HCT116 (cell line): ENCODE data around the gene SIL1. TPM values are rescaled to one million over a fixed set of nuclear protein-coding genes. Genes with fewer than 3 reads are reported as not detected.
"Not testable (repeated sequence)": the region's sequence is repeated elsewhere in the genome, so short reads cannot be mapped to it uniquely, and the experiment has no call there.

Source experiments
- ATAC-seq: fragments of 200-7000 bp; cut with Tn5 transposase; 2 replicates; pipeline ENCODE4 v1.9.1; 2020; ENCODE audit warnings: mild to moderate bottlenecking, moderate library complexity
- BruUV-seq: library from RNA; stranded (reverse); fragments of 400-500 nt; replicated peaks from 2 replicates; lab custom pipeline; 2021; lab: Mats Ljungman, UMichigan
- CTCF ChIA-PET: fragments of 300-600 bp; sonication (Branson Sonifier 250); formaldehyde crosslinking; loops from one replicate; lab custom pipeline; 2021; ENCODE audit warnings: antibody characterized with exemption; lab: Charles Lee
- POLR2A ChIA-PET: fragments of 300-600, 350-600 bp; sonication (Branson Sonifier 250); formaldehyde crosslinking; loops from one replicate; lab custom pipeline; 2021; ENCODE audit warnings: antibody characterized with exemption; lab: Charles Lee
- RAD21 ChIA-PET, 2 experiments: fragments of 300-600 bp; sonication (Branson Sonifier 250); formaldehyde crosslinking; loops; one replicate each; lab custom pipeline; 2023; ENCODE audit warnings: low total read pairs in 2 of 2; ENCODE audit not compliant: uncharacterized antibody in 2 of 2, unreplicated experiment in 2 of 2, low non-redundant PET in 1 of 2; lab: Charles Lee
- DNase-seq: peaks from one replicate; pipeline ENCODE4 v3.0.0-alpha.2; 2010; ENCODE audit warnings: low read depth, low spot score
- H2AFZ ChIP-seq: fragments of 200-600 bp; shearing (Covaris generic), sonication (generic); 2 replicates; pipeline ENCODE4 v1.6.1; 2017; ENCODE audit warnings: low read depth, mixed run types, mixed read lengths, antibody characterized with exemption, low read length; ENCODE audit not compliant: poor library complexity, severe bottlenecking
- H3K27ac ChIP-seq: 2 replicates; pipeline ENCODE4 v1.5.1; 2012; ENCODE audit warnings: low read depth, low read length
- H3K27me3 ChIP-seq: fragments of 200-600 bp; sonication (generic); 2 replicates; pipeline ENCODE4 v1.6.1; 2016; ENCODE audit warnings: mixed run types, low read length, mixed read lengths; ENCODE audit not compliant: insufficient read depth
- H3K36me3 ChIP-seq, 2 experiments: fragments of 200-500 bp in 1 of 2; fragments of 200-600 bp in 1 of 2; sonication (Bioruptor generic) in 1 of 2; sonication (generic) in 1 of 2; 2 replicates each; pipeline versions ENCODE4 v1.5.1 to v1.6.1; 2014 to 2016; ENCODE audit warnings: low read length in 2 of 2, inconsistent platforms in 1 of 2, mixed read lengths in 1 of 2, mixed run types in 1 of 2; ENCODE audit not compliant: insufficient read depth in 2 of 2, control insufficient read depth in 1 of 2
- H3K4me1 ChIP-seq, 2 experiments: fragments of 200-600 bp in 1 of 2; sonication (generic) in 1 of 2; 2 replicates each; pipeline versions ENCODE4 v1.5.1 to v1.6.1; 2012 to 2017; ENCODE audit warnings: low read length in 2 of 2, inconsistent platforms in 1 of 2, mild to moderate bottlenecking in 1 of 2, mixed read lengths in 1 of 2, mixed run types in 1 of 2, moderate library complexity in 1 of 2; ENCODE audit not compliant: insufficient read depth in 2 of 2, control insufficient read depth in 1 of 2
- H3K4me2 ChIP-seq: fragments of 200-600 bp; sonication (generic); 2 replicates; pipeline ENCODE4 v1.6.1; 2017; ENCODE audit warnings: mixed run types, low read length, mixed read lengths
- H3K4me3 ChIP-seq, 2 experiments: fragments of 200-600 bp in 1 of 2; sonication (generic) in 1 of 2; replicated peaks in 1 of 2; 2 replicates each; pipeline ENCODE4 v1.5.1; 2011 to 2016; ENCODE audit warnings: low read length in 2 of 2, control low read depth in 1 of 2, low read depth in 1 of 2, mild to moderate bottlenecking in 1 of 2, mixed read lengths in 1 of 2, mixed run types in 1 of 2
- H3K79me2 ChIP-seq: fragments of 200-600 bp; sonication (generic); 2 replicates; pipeline ENCODE4 v1.6.1; 2017; ENCODE audit warnings: mild to moderate bottlenecking, mixed run types, low read length, moderate library complexity, mixed read lengths; ENCODE audit not compliant: insufficient read depth
- H3K9ac ChIP-seq: fragments of 200-600 bp; sonication (generic); 2 replicates; pipeline ENCODE4 v1.6.1; 2016; ENCODE audit warnings: low read length, mixed read lengths
- H3K9me2 ChIP-seq: fragments of 200-600 bp; sonication (generic), shearing (Covaris generic); 2 replicates; pipeline ENCODE4 v1.6.1; 2017; ENCODE audit warnings: mixed run types, mild to moderate bottlenecking, moderate library complexity; ENCODE audit not compliant: insufficient read depth
- H3K9me3 ChIP-seq, 2 experiments: fragments of 200-500 bp in 1 of 2; fragments of 200-600 bp in 1 of 2; sonication (Bioruptor generic) in 1 of 2; sonication (generic) in 1 of 2; 2 replicates each; pipeline ENCODE4 v1.6.1; 2014 to 2017; ENCODE audit warnings: low read length in 2 of 2, mixed read lengths in 2 of 2, inconsistent platforms in 1 of 2, low read depth in 1 of 2, mild to moderate bottlenecking in 1 of 2, mixed run types in 1 of 2, moderate library complexity in 1 of 2; ENCODE audit not compliant: control insufficient read depth in 1 of 2, insufficient read depth in 1 of 2
- H4K20me1 ChIP-seq: fragments of 200-600 bp; sonication (generic), shearing (Covaris generic); 2 replicates; pipeline ENCODE4 v1.6.1; 2017; ENCODE audit warnings: mixed run types, mild to moderate bottlenecking, moderate library complexity; ENCODE audit not compliant: insufficient read depth
- CBX3 ChIP-seq: IDR thresholded peaks from 2 replicates; pipeline ENCODE4 v1.6.1; 2012; ENCODE audit warnings: low read depth
- CTCF ChIP-seq, 3 experiments: fragments of 200-600 bp in 1 of 3; sonication (generic) in 1 of 3; IDR thresholded peaks in 2 of 3; conservative IDR thresholded peaks in 1 of 3; 2 replicates each; pipeline ENCODE4 v1.5.1; 2012 to 2017; ENCODE audit warnings: low read depth in 2 of 3, low read length in 2 of 3, antibody characterized with exemption in 1 of 3, borderline replicate concordance in 1 of 3, control low read depth in 1 of 3, mild to moderate bottlenecking in 1 of 3, mixed read lengths in 1 of 3, mixed run types in 1 of 3, moderate library complexity in 1 of 3; ENCODE audit not compliant: insufficient read depth in 1 of 3
- ELF1 ChIP-seq: IDR thresholded peaks from 2 replicates; pipeline ENCODE4 v1.6.1; 2012; ENCODE audit warnings: low read depth, borderline replicate concordance
- EZH2 ChIP-seq: fragments of 200-600 bp; sonication (generic); IDR thresholded peaks from 2 replicates; pipeline ENCODE4 v1.6.1; 2017; ENCODE audit warnings: antibody characterized with exemption, mixed run types
- EZH2phosphoT487 ChIP-seq: fragments of 200-600 bp; IDR thresholded peaks from 2 replicates; pipeline ENCODE4 v1.6.1; 2018; ENCODE audit warnings: antibody characterized with exemption, borderline replicate concordance
- FOSL1 ChIP-seq: IDR thresholded peaks from 2 replicates; pipeline ENCODE4 v1.6.1; 2012; ENCODE audit warnings: low read depth
- JUND ChIP-seq: IDR thresholded peaks from 2 replicates; pipeline ENCODE4 v1.6.1; 2012
- POLR2AphosphoS5 ChIP-seq: IDR thresholded peaks from 2 replicates; pipeline ENCODE4 v1.6.1; 2011; ENCODE audit warnings: mild to moderate bottlenecking, low read depth, low read length, moderate library complexity
- SP1 ChIP-seq: IDR thresholded peaks from 2 replicates; pipeline ENCODE4 v1.6.1; 2012; ENCODE audit warnings: low read depth
- SRF ChIP-seq: IDR thresholded peaks from 2 replicates; pipeline ENCODE4 v1.6.1; 2012; ENCODE audit warnings: low read depth
- YY1 ChIP-seq: IDR thresholded peaks from 2 replicates; pipeline ENCODE4 v1.6.1; 2011; ENCODE audit warnings: low read length, low read depth, moderate library complexity, mild to moderate bottlenecking; ENCODE audit not compliant: insufficient replicate concordance; ENCODE audit errors: extremely low read depth
- ZNF274 ChIP-seq: fragments of 200-500 bp; sonication (Bioruptor generic); IDR thresholded peaks from 2 replicates; pipeline ENCODE4 v1.6.1; 2014; ENCODE audit warnings: mild to moderate bottlenecking, low read depth, low read length, inconsistent platforms
- intact Hi-C: fragments of 100-400 bp; cut with micrococcal nuclease; formaldehyde crosslinking; loops from 2 replicates; pipeline ENCODE4 v1.10.0; 2022
- total RNA-seq: library from RNA; stranded (reverse); gene quantifications from one replicate; pipeline ENCODE4 v1.2.1, GENCODE V29; 2021; ENCODE audit not compliant: unreplicated experiment

SIL1 gene
- total RNA-seq, 1 experiment from 2014 or later: 34.0 TPM

- H2AFZ ChIP-seq, DNase-seq, RAD21 ChIA-PET, H3K9me2 ChIP-seq, H4K20me1 ChIP-seq, BruUV-seq, H3K4me1 ChIP-seq, intact Hi-C loops, H3K36me3 ChIP-seq, POLR2A ChIA-PET, CTCF ChIA-PET, H3K4me3 ChIP-seq, ATAC-seq, H3K9me3 ChIP-seq, H3K4me2 ChIP-seq, H3K27me3 ChIP-seq, H3K27ac ChIP-seq, H3K79me2 ChIP-seq, H3K9ac ChIP-seq: not testable (repeated sequence)
These were observed 161.8 kb downstream of the SIL1 start for GRCh38 chr5:139036332-139036731.

GRCh38 chr5:139027150-139027549, 171.0 kb downstream of the SIL1 start:
- Histone ChIP-seq H3K9me3 (no peaks in the 10 kb centered on the region), H4K20me1 (no peaks in the 10 kb centered on the region), H3K9me2 (no peaks in the 10 kb centered on the region), H3K79me2 (no peaks in the 10 kb centered on the region), H3K27me3 (no peaks in the 10 kb centered on the region), H2AFZ (no peak overlapping the region), H3K4me1 (peaks cover 0 to 5% of the 10 kb centered on the region in 2 experiments; a peak in 3 of 4 replicates), H3K36me3 (no peaks in the 10 kb centered on the region), H3K4me3 (no peak overlapping the region), H3K4me2 (no peak overlapping the region), H3K9ac (no peak overlapping the region), H3K27ac (no peak overlapping the region)
- ChIA-PET POLR2A (interaction anchor here (1.1 kb wide), 1 partner anchor 302 kb away, joined by 3 read pairs; no protein-coding TSS in a partner anchor), RAD21 (no interaction called here), CTCF (interaction anchor here (0.9 kb wide), 1 partner anchor 12 kb away, joined by 3 read pairs; no protein-coding TSS in a partner anchor)
- DNase-seq: no peak
- intact Hi-C loops: no loop called here
- BruUV-seq: no TSS peak
- ATAC-seq: no peak
- TF ChIP-seq FOSL1 (no peak), SP1 (no peak), JUND (no peak), EZH2 (no peak), POLR2AphosphoS5 (no peak), EZH2phosphoT487 (no peak), ZNF274 (no peak), SRF (no peak), CBX3 (no peak), CTCF (IDR thresholded peaks at IDR 0.05 in 2 of 3, conservative IDR thresholded peaks at IDR 0.05 in 1 of 3; ENCODE audit: borderline replicate concordance in 1 of 3, insufficient read depth in 1 of 3, low read depth in 2 of 3, low read length in 2 of 3) (no peak), YY1 (no peak), ELF1 (no peak)
